K562 (cell line): ENCODE measurements around the gene RIPOR2.

Source experiments
- ATF3 ChIP-seq, 2 experiments: fragments of 450-650 bp in 1 of 2; sonication (generic) in 1 of 2; formaldehyde crosslinking in 1 of 2; IDR thresholded peaks in 1 of 2; conservative IDR thresholded peaks in 1 of 2; 2 replicates each; pipeline versions ENCODE4 v1.6.1 to v1.8.1; 2016 to 2023; ENCODE audit warnings: mild to moderate bottlenecking in 2 of 2, moderate library complexity in 2 of 2, inconsistent platforms in 1 of 2, missing genetic modification reagents in 1 of 2
- ETS2 ChIP-seq: IDR thresholded peaks from 2 replicates; pipeline ENCODE4 v1.6.1; 2016; ENCODE audit warnings: borderline replicate concordance, missing genetic modification characterization, mild to moderate bottlenecking, moderate library complexity, missing compliant biosample characterization; ENCODE audit not compliant: poor library complexity, severe bottlenecking
- EZH2 ChIP-seq: IDR thresholded peaks from 2 replicates; pipeline ENCODE4 v1.6.1; 2012; ENCODE audit warnings: low read depth, mild to moderate bottlenecking, inconsistent platforms, low read length, borderline replicate concordance
- GABPB2 ChIP-seq: fragments of 250-450 bp; sonication (Bioruptor Pico); conservative IDR thresholded peaks from 2 replicates; pipeline ENCODE4 v1.5.1; 2021; ENCODE audit warnings: mild to moderate bottlenecking
- ILK ChIP-seq: fragments of 450-650 bp; IDR thresholded peaks from 2 replicates; pipeline ENCODE4 v1.6.1; 2016; ENCODE audit warnings: missing genetic modification characterization, low read depth, mild to moderate bottlenecking, missing compliant biosample characterization, moderate library complexity, borderline replicate concordance
- JUN ChIP-seq, 2 experiments: sonication (generic) in 1 of 2; formaldehyde crosslinking in 1 of 2; IDR thresholded peaks; 2 replicates each; pipeline versions ENCODE4 v1.6.1 to v1.8.0; 2012 to 2022; ENCODE audit warnings: borderline replicate concordance in 2 of 2, mild to moderate bottlenecking in 2 of 2, improper control_type of control experiment in 1 of 2, low read depth in 1 of 2, low read length in 1 of 2, missing genetic modification reagents in 1 of 2
- MYC ChIP-seq, 2 experiments: fragments of 250-450 bp in 1 of 2; sonication (Bioruptor Pico) in 1 of 2; IDR thresholded peaks; 2 replicates each; pipeline versions ENCODE4 v1.5.1 to v1.6.1; 2012 to 2021; ENCODE audit warnings: low read depth in 2 of 2, borderline replicate concordance in 1 of 2, improper control_type of control experiment in 1 of 2, low read length in 1 of 2, mild to moderate bottlenecking in 1 of 2, moderate library complexity in 1 of 2
- POLR2AphosphoS5 ChIP-seq: IDR thresholded peaks from 2 replicates; pipeline ENCODE4 v1.6.1; 2011; ENCODE audit warnings: mild to moderate bottlenecking, low read depth, low read length, moderate library complexity; ENCODE audit not compliant: control insufficient read depth, insufficient read depth
- POLR2G ChIP-seq: fragments of 200-400 bp; formaldehyde crosslinking; IDR thresholded peaks from 2 replicates; pipeline ENCODE4 v1.6.1; 2017; ENCODE audit warnings: low read depth, mild to moderate bottlenecking, antibody characterized with exemption, low read length, moderate library complexity
- SMC3 ChIP-seq: conservative IDR thresholded peaks from 2 replicates; pipeline ENCODE4 v1.6.1; 2011; ENCODE audit warnings: low read depth, low read length, improper control_type of control experiment; ENCODE audit not compliant: insufficient read depth
- ZNF561 ChIP-seq: fragments of 450-650 bp; formaldehyde crosslinking; conservative IDR thresholded peaks from 2 replicates; pipeline ENCODE4 v1.4.0; 2020; ENCODE audit warnings: mild to moderate bottlenecking, moderate library complexity
- TF ChIP-seq, protein P1 (sequence below), 3 experiments: IDR thresholded peaks in 2 of 3; conservative IDR thresholded peaks in 1 of 3; 2 replicates each; pipeline ENCODE4 v1.5.1; 2011 to 2012; ENCODE audit warnings: low read length in 3 of 3, mild to moderate bottlenecking in 3 of 3, control low read depth in 2 of 3, improper control_type of control experiment in 1 of 3, inconsistent platforms in 1 of 3, low read depth in 1 of 3, mixed read lengths in 1 of 3, moderate library complexity in 1 of 3; ENCODE audit not compliant: insufficient read depth in 2 of 3
- TF ChIP-seq, protein P2 (sequence below): sonication (generic); formaldehyde crosslinking; IDR thresholded peaks from 2 replicates; pipeline ENCODE4 v1.4.0; 2020; ENCODE audit warnings: mild to moderate bottlenecking, missing genetic modification reagents

- TF ChIP-seq ZNF561 (CRISPR knock-in tag) (no peak), ATF3 (IDR thresholded peaks at IDR 0.05) (no peak), ATF3 (CRISPR knock-in tag; conservative IDR thresholded peaks at IDR 0.05) (no peak), MYC (IDR thresholded peaks at IDR 0.05; ENCODE audit: low read depth, low read length) (no peak), MYC (CRISPR knock-in tag; IDR thresholded peaks at IDR 0.05; ENCODE audit: borderline replicate concordance, low read depth) (no peak), SMC3 (no peak), ILK (tag) (no peak), POLR2AphosphoS5 (no peak), ETS2 (tag) (no peak), POLR2G (no peak), EZH2 (no peak), GABPB2 (CRISPR knock-in tag) (no peak), JUN (IDR thresholded peaks at IDR 0.05; ENCODE audit: borderline replicate concordance, low read depth, low read length) (no peak), JUN (CRISPR knock-in tag; IDR thresholded peaks at IDR 0.05; ENCODE audit: borderline replicate concordance) (no peak)
- TF ChIP-seq, protein P1, sequence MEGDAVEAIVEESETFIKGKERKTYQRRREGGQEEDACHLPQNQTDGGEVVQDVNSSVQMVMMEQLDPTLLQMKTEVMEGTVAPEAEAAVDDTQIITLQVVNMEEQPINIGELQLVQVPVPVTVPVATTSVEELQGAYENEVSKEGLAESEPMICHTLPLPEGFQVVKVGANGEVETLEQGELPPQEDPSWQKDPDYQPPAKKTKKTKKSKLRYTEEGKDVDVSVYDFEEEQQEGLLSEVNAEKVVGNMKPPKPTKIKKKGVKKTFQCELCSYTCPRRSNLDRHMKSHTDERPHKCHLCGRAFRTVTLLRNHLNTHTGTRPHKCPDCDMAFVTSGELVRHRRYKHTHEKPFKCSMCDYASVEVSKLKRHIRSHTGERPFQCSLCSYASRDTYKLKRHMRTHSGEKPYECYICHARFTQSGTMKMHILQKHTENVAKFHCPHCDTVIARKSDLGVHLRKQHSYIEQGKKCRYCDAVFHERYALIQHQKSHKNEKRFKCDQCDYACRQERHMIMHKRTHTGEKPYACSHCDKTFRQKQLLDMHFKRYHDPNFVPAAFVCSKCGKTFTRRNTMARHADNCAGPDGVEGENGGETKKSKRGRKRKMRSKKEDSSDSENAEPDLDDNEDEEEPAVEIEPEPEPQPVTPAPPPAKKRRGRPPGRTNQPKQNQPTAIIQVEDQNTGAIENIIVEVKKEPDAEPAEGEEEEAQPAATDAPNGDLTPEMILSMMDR (IDR thresholded peaks at IDR 0.05 in 2 of 3, conservative IDR thresholded peaks at IDR 0.05 in 1 of 3; ENCODE audit: insufficient read depth in 2 of 3, low read depth in 1 of 3, low read length in 3 of 3), result no peak
- TF ChIP-seq, protein P2, sequence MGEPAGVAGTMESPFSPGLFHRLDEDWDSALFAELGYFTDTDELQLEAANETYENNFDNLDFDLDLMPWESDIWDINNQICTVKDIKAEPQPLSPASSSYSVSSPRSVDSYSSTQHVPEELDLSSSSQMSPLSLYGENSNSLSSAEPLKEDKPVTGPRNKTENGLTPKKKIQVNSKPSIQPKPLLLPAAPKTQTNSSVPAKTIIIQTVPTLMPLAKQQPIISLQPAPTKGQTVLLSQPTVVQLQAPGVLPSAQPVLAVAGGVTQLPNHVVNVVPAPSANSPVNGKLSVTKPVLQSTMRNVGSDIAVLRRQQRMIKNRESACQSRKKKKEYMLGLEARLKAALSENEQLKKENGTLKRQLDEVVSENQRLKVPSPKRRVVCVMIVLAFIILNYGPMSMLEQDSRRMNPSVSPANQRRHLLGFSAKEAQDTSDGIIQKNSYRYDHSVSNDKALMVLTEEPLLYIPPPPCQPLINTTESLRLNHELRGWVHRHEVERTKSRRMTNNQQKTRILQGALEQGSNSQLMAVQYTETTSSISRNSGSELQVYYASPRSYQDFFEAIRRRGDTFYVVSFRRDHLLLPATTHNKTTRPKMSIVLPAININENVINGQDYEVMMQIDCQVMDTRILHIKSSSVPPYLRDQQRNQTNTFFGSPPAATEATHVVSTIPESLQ (CRISPR knock-in tag), result no peak
Measured at GRCh38 chr6:24778121-24778520, 157.6 kb downstream of the RIPOR2 start.
